A549 (cell line): ENCODE measurements around the gene TRIP13. TPM values are rescaled to one million over a fixed set of nuclear protein-coding genes. Genes with fewer than 3 reads are reported as not detected.

Experiments
- ATAC-seq, 2 experiments: fragments of 200-7000 bp in 1 of 2; fragments of >200 bp in 1 of 2; cut with Nextera tagmentation in 1 of 2; cut with Tn5 transposase in 1 of 2; 3 replicates each; pipeline versions ENCODE4 v1.8.0 to v1.9.1; 2018 to 2020; ENCODE audit warnings: mild to moderate bottlenecking in 1 of 2, moderate library complexity in 1 of 2
- CTCF ChIA-PET: fragments of 300-600 bp; sonication (Branson Sonifier 250); formaldehyde crosslinking; extraction: SDS; loops from one replicate; lab custom pipeline; 2021; ENCODE audit warnings: antibody characterized with exemption, inconsistent platforms; lab: Yijun Ruan, JAX
- POLR2A ChIA-PET: fragments of 350-600 bp; formaldehyde crosslinking; extraction: SDS; loops from one replicate; lab custom pipeline; 2021; ENCODE audit warnings: antibody characterized with exemption, inconsistent platforms; lab: Yijun Ruan, JAX
- DNase-seq, 2 experiments: peaks; one replicate each; pipeline versions ENCODE4 v3.0.0 to v3.0.0-alpha.2; 2011 to 2016; ENCODE audit warnings: low read depth in 1 of 2, low spot score in 1 of 2
- FAIRE-seq: peaks from 2 replicates; lab custom pipeline; 2011; peaks lifted over from hg19 to GRCh38; lab: Jason Lieb, UNC
- H3K27ac ChIP-seq, 2 experiments: fragments of >200 bp; sonication (Bioruptor Twin); formaldehyde crosslinking; 3 replicates each; pipeline ENCODE4 v1.5.1; 2016 to 2017
- H3K4me1 ChIP-seq: fragments of >200 bp; sonication (Bioruptor Twin); formaldehyde crosslinking; 3 replicates; pipeline ENCODE4 v1.6.1; 2016
- H3K4me2 ChIP-seq: fragments of >200 bp; sonication (Bioruptor Twin); formaldehyde crosslinking; 3 replicates; pipeline ENCODE4 v1.6.1; 2016
- H3K4me3 ChIP-seq: fragments of >200 bp; sonication (Bioruptor Twin); formaldehyde crosslinking; 3 replicates; pipeline ENCODE4 v1.5.1; 2016
- H3K9me3 ChIP-seq: fragments of >200 bp; sonication (Bioruptor Twin); formaldehyde crosslinking; 3 replicates; pipeline ENCODE4 v1.6.1; 2016
- BCL3 ChIP-seq: fragments of >200 bp; sonication (Bioruptor Twin); formaldehyde crosslinking; IDR thresholded peaks from 3 replicates; pipeline ENCODE4 v1.6.1; 2016
- BHLHE40 ChIP-seq: IDR thresholded peaks from 2 replicates; pipeline ENCODE4 v1.6.1; 2012; ENCODE audit warnings: low read depth, low read length, inconsistent platforms
- CEBPB ChIP-seq, 2 experiments: fragments of >200 bp in 1 of 2; sonication (Bioruptor Twin) in 1 of 2; formaldehyde crosslinking in 1 of 2; IDR thresholded peaks; 2 replicates each; pipeline ENCODE4 v1.6.1; 2012 to 2016
- CHD4 ChIP-seq: fragments of 200-600 bp; sonication (generic); IDR thresholded peaks from 2 replicates; pipeline ENCODE4 v1.6.1; 2016; ENCODE audit warnings: antibody characterized with exemption, mild to moderate bottlenecking, borderline replicate concordance
- FOSB ChIP-seq: fragments of 250-450 bp; sonication (Bioruptor Pico); IDR thresholded peaks from 2 replicates; pipeline ENCODE4 v1.5.0; 2020; ENCODE audit warnings: mild to moderate bottlenecking, moderate library complexity
- FOXS1 ChIP-seq: fragments of 250-450 bp; sonication (Bioruptor Pico); IDR thresholded peaks from 2 replicates; pipeline ENCODE4 v1.5.0; 2020; ENCODE audit warnings: mild to moderate bottlenecking, moderate library complexity
- GATA3 ChIP-seq: IDR thresholded peaks from 2 replicates; pipeline ENCODE4 v1.6.1; 2012; ENCODE audit warnings: borderline replicate concordance
- HMGXB4 ChIP-seq: fragments of 250-450 bp; sonication (Bioruptor Pico); IDR thresholded peaks from 2 replicates; pipeline ENCODE4 v1.5.0; 2021; ENCODE audit warnings: mild to moderate bottlenecking, moderate library complexity, borderline replicate concordance
- HOXA7 ChIP-seq: fragments of 250-450 bp; sonication (Bioruptor Pico); IDR thresholded peaks from 2 replicates; pipeline ENCODE4 v1.5.0; 2020; ENCODE audit warnings: mild to moderate bottlenecking, moderate library complexity
- HOXB13 ChIP-seq: fragments of 250-450 bp; sonication (Bioruptor Pico); IDR thresholded peaks from 2 replicates; pipeline ENCODE4 v1.5.0; 2020; ENCODE audit warnings: low read depth, mild to moderate bottlenecking, moderate library complexity
- HOXB5 ChIP-seq: fragments of 250-450 bp; sonication (Bioruptor Pico); IDR thresholded peaks from 2 replicates; pipeline ENCODE4 v1.5.0; 2020; ENCODE audit warnings: mild to moderate bottlenecking, moderate library complexity
- JUN ChIP-seq, 2 experiments: fragments of >200 bp; sonication (Bioruptor Twin); formaldehyde crosslinking; IDR thresholded peaks; 2 replicates in 1 of 2; 3 replicates in 1 of 2; pipeline ENCODE4 v1.6.1; 2016 to 2017
- JUNB ChIP-seq: fragments of >200 bp; sonication (Bioruptor Twin); formaldehyde crosslinking; IDR thresholded peaks from 2 replicates; pipeline ENCODE4 v1.6.1; 2016
- KDM5A ChIP-seq: fragments of 200-600 bp; sonication (generic); IDR thresholded peaks from 2 replicates; pipeline ENCODE4 v1.6.1; 2016; ENCODE audit warnings: antibody characterized with exemption, mild to moderate bottlenecking
- MYC ChIP-seq: IDR thresholded peaks from 2 replicates; pipeline ENCODE4 v1.6.1; 2012; ENCODE audit warnings: mild to moderate bottlenecking, inconsistent platforms, low read length, improper control_type of control experiment, borderline replicate concordance
- NPAS2 ChIP-seq: fragments of 250-450 bp; sonication (Bioruptor Pico); IDR thresholded peaks from 2 replicates; pipeline ENCODE4 v1.8.0; 2022; ENCODE audit warnings: mild to moderate bottlenecking, moderate library complexity, borderline replicate concordance
- POLR2A ChIP-seq: IDR thresholded peaks from 2 replicates; pipeline ENCODE4 v1.6.1; 2012; ENCODE audit warnings: mild to moderate bottlenecking, low read length
- REST ChIP-seq: fragments of 200-600 bp; sonication (generic); IDR thresholded peaks from 2 replicates; pipeline ENCODE4 v1.6.1; 2016; ENCODE audit warnings: antibody characterized with exemption, mild to moderate bottlenecking, moderate library complexity
- RNF2 ChIP-seq: fragments of 200-600 bp; sonication (generic); IDR thresholded peaks from 2 replicates; pipeline ENCODE4 v1.6.1; 2016; ENCODE audit warnings: low read depth, mild to moderate bottlenecking, antibody characterized with exemption, moderate library complexity, borderline replicate concordance
- SREBF2 ChIP-seq: fragments of 450-650 bp; IDR thresholded peaks from 2 replicates; pipeline ENCODE4 v1.6.1; 2014; ENCODE audit warnings: mild to moderate bottlenecking, moderate library complexity
- USF2 ChIP-seq: fragments of 450-650 bp; IDR thresholded peaks from 2 replicates; pipeline ENCODE4 v1.6.1; 2014; ENCODE audit warnings: antibody characterized with exemption
- WGBS: methylation state at CpG from one replicate; pipeline ENCODE4 v1.1.6; 2017; ENCODE audit errors: missing lambda C conversion rate; 5-methylcytosine and 5-hydroxymethylcytosine counted together
- polyA plus RNA-seq, 4 experiments: library from polyadenylated mRNA; depleted of rRNA in 3 of 4; stranded (reverse); fragments of >200 nt; fragmentation: RNase III in 1 of 4; extraction: RNeasy Plus Mini Kit Qiagen cat#74134 plus additional on column Dnase treatment in 1 of 4; gene quantifications; 2 replicates in 3 of 4; 3 replicates in 1 of 4; pipeline ENCODE4 v1.2.3, GENCODE V29; 2011 to 2017

The TRIP13 gene
- polyA plus RNA-seq, 2 of the 4 experiments (the other 2 are of a cell fraction): 54.0 to 62.4 TPM

GRCh38 chr5:963673-964531, 71.2 kb downstream of the TRIP13 start:
- no peak for DNase-seq
- Histone ChIP-seq H3K9me3 (peaks cover 5% of the 10 kb centered on the region; the same call in 2 of the 3 replicates), H3K4me3 (no peak overlapping the region), H3K27ac (no peak overlapping the region), H3K4me1 (peaks cover 24% of the 10 kb centered on the region), H3K4me2 (no peak overlapping the region)
- 85% methylated on average over 25 of the region's 31 CpGs for WGBS
- CTCF ChIA-PET: interaction anchor here (1.3 kb wide), 1 partner anchor 40 kb away, joined by 3 read pairs; no protein-coding TSS in a partner anchor
- no peak for FAIRE-seq
- TF ChIP-seq KDM5A (no peak), MYC (no peak), SREBF2 (no peak), CHD4 (no peak), GATA3 (no peak), USF2 (no peak), HMGXB4 (CRISPR knock-in tag) (no peak), HOXA7 (no peak), FOXS1 (CRISPR knock-in tag) (no peak), FOSB (CRISPR knock-in tag) (no peak)
- POLR2A ChIA-PET: no interaction called here
- ATAC-seq: no peak

GRCh38 chr5:964821-965220, 72.1 kb downstream of the TRIP13 start:
- Histone ChIP-seq H3K4me3 (no peak overlapping the region), H3K27ac (no peak overlapping the region), H3K4me2 (no peak overlapping the region), H3K4me1 (peaks cover 15% of the 10 kb centered on the region), H3K9me3 (peaks cover 5% of the 10 kb centered on the region; the same call in 2 of the 3 replicates)
- FAIRE-seq (no peak), DNase-seq (no peak), ATAC-seq (no peak)
- POLR2A ChIA-PET: no interaction called here
- CTCF ChIA-PET: interaction anchor here (1.3 kb wide), 2 partner anchors 14 to 41 kb away, joined by 3 read pairs; no protein-coding TSS in a partner anchor
- 79% methylated on average over 9 of the region's 10 CpGs for WGBS
- TF ChIP-seq HOXA7 (no peak), JUNB (no peak), POLR2A (no peak), FOSB (CRISPR knock-in tag) (no peak), HOXB5 (CRISPR knock-in tag) (no peak), CEBPB (IDR thresholded peaks at IDR 0.05) (no peak), BCL3 (no peak), JUN (IDR thresholded peaks at IDR 0.05) (no peak), RNF2 (no peak)

- Histone ChIP-seq H3K4me3 (no peak overlapping the region), H3K9me3 (peaks cover 5% of the 10 kb centered on the region; the same call in 2 of the 3 replicates), H3K4me2 (no peak overlapping the region), H3K4me1 (peaks cover 6% of the 10 kb centered on the region), H3K27ac (no peak overlapping the region)
- TF ChIP-seq BHLHE40 (no peak), NPAS2 (no peak), BCL3 (no peak), REST (no peak), HOXB13 (CRISPR knock-in tag) (no peak)
- POLR2A ChIA-PET: no interaction called here
- no peak for FAIRE-seq
- DNase-seq: no peak
- no peak for ATAC-seq
- 79% methylated on average over 31 of the region's 32 CpGs for WGBS
- CTCF ChIA-PET: interaction anchor here (1.0 to 1.6 kb wide), 3 partner anchors 13 to 45 kb away, joined by 3 to 5 read pairs (median 5); no protein-coding TSS in a partner anchor
Observed at GRCh38 chr5:965604-966344, 73.1 kb downstream of the TRIP13 start.
